ENCODE results near the gene PM20D2. TPM values are rescaled to one million over a fixed set of nuclear protein-coding genes. Genes with fewer than 3 reads are reported as not detected.
A peak's percentile ranks its signal among the peaks of the same experiment; 100 is the strongest.

The PM20D2 gene
- total and polyA plus RNA-seq, 2 donors from 2014 or later, result 5.7 to 14.4 TPM

DNA sequence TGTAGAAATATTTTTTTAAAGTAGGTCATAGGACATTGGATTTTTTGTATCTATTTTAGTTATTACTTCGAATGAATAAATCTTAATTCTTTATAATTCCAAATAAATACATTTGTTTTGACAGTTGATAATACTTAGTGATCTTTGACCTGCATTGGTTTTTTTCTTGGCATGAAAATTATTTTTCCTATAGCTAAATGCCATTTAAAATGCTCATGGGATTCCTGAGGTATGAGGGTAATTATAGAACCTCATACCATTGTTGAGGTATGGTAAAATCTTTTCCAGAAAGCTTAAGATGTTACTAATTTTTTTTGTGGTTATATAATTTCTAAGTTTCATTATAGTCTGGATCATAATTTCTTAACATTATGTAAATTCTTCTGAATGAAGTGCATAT, 8.3 kb downstream of the PM20D2 start:
- intact Hi-C loops (cut with DNase I), result no loop called here
- peaks cover 0 to 2% (median 0%) of the 10 kb centered on the region in 3 donors for H3K36me3 ChIP-seq (ENCODE audit: control insufficient read depth in 2 of 3, insufficient read depth in 3 of 3, low read length in 3 of 3)
- DNase-seq (no peak), FAIRE-seq (no peak)
- H3K9ac ChIP-seq (ENCODE audit: low read length in 3 of 3), result no peak overlapping the region
- H3K4me3 ChIP-seq (ENCODE audit: low read length in 3 of 3), result no peak overlapping the region
- H3K27ac ChIP-seq (ENCODE audit: low read depth in 2 of 2, low read length in 2 of 2), result no peak overlapping the region
- H3K9me3 ChIP-seq (ENCODE audit: control insufficient read depth in 2 of 3, insufficient read depth in 1 of 3, low read length in 3 of 3), result no peaks in the 10 kb centered on the region
- no peaks in the 10 kb centered on the region for H3K4me1 ChIP-seq (ENCODE audit: control insufficient read depth in 2 of 3, insufficient read depth in 2 of 3, low read depth in 1 of 3, low read length in 3 of 3)
- no peaks in the 10 kb centered on the region for H3K27me3 ChIP-seq (ENCODE audit: control insufficient read depth, insufficient read depth, low read length)
- TF ChIP-seq, protein P1, sequence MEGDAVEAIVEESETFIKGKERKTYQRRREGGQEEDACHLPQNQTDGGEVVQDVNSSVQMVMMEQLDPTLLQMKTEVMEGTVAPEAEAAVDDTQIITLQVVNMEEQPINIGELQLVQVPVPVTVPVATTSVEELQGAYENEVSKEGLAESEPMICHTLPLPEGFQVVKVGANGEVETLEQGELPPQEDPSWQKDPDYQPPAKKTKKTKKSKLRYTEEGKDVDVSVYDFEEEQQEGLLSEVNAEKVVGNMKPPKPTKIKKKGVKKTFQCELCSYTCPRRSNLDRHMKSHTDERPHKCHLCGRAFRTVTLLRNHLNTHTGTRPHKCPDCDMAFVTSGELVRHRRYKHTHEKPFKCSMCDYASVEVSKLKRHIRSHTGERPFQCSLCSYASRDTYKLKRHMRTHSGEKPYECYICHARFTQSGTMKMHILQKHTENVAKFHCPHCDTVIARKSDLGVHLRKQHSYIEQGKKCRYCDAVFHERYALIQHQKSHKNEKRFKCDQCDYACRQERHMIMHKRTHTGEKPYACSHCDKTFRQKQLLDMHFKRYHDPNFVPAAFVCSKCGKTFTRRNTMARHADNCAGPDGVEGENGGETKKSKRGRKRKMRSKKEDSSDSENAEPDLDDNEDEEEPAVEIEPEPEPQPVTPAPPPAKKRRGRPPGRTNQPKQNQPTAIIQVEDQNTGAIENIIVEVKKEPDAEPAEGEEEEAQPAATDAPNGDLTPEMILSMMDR (IDR thresholded peaks at IDR 0.05; ENCODE audit: borderline replicate concordance, extremely low read depth, insufficient read depth), result no peak

GRCh38 chr6:89160331-89161092, 14.7 kb downstream of the PM20D2 start:
- H3K36me3 ChIP-seq (ENCODE audit: control insufficient read depth in 2 of 3, insufficient read depth in 3 of 3, low read length in 3 of 3), result peaks cover 0 to 16% (median 0%) of the 10 kb centered on the region in 3 donors
- H3K27ac ChIP-seq (ENCODE audit: low read depth in 2 of 2, low read length in 2 of 2), result peak overlapping the region in 1 of 2 donors; percentile 71
- TF ChIP-seq, protein P1 (IDR thresholded peaks at IDR 0.05; ENCODE audit: borderline replicate concordance, extremely low read depth, insufficient read depth), result no peak
- intact Hi-C loops (cut with DNase I), result no loop called here
- no peak overlapping the region for H3K4me3 ChIP-seq (ENCODE audit: low read length in 3 of 3)
- FAIRE-seq, result no peak
- no peaks in the 10 kb centered on the region for H3K27me3 ChIP-seq (ENCODE audit: control insufficient read depth, insufficient read depth, low read length)
- no peaks in the 10 kb centered on the region for H3K9me3 ChIP-seq (ENCODE audit: control insufficient read depth in 2 of 3, insufficient read depth in 1 of 3, low read length in 3 of 3)
- no peak overlapping the region for H3K9ac ChIP-seq (ENCODE audit: low read length in 3 of 3)
- DNase-seq, result no peak
- H3K4me1 ChIP-seq (ENCODE audit: control insufficient read depth in 2 of 3, insufficient read depth in 2 of 3, low read depth in 1 of 3, low read length in 3 of 3), result peaks cover 0 to 3% (median 0%) of the 10 kb centered on the region in 3 donors

DNA sequence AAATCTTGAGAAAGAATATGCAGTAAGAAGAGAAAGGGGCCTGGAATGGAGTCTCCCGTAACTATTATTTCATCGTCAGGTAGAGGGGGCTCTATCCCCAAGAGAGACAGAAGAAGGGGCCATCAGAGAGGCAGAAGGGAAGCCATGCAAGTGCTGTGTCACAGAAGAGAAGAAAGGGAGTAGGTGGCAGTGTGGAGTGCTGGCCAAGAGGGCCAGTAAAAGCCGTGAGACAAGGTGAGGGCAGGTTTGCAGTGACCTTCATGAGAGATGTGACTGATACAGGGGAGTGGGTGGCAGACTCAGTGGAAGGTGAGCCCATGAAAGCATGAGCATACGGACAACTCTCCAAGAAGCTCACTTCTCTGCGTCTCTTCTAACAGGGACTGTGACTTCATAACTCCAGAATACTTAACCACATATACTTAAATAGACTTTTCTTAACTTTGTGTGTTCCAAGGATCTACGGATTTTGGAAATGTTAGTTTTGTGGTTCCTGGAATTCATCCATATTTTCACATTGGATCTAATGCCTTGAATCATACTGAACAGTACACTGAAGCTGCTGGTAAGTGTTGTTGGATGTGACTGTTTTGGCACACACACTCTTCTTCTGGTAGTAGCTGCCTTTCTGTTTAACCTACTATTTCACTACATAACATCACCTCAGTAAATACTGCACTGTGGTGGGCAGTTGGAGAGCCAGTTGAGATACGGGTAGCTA, 15.6 kb downstream of the PM20D2 start:
- H3K27ac ChIP-seq (ENCODE audit: low read depth in 2 of 2, low read length in 2 of 2), result peak overlapping the region; percentile 71 to 82
- TF ChIP-seq, protein P1 (IDR thresholded peaks at IDR 0.05; ENCODE audit: borderline replicate concordance, extremely low read depth, insufficient read depth), result no peak
- H3K9ac ChIP-seq (ENCODE audit: low read length in 3 of 3), result no peak overlapping the region
- H3K4me1 ChIP-seq (ENCODE audit: control insufficient read depth in 2 of 3, insufficient read depth in 2 of 3, low read depth in 1 of 3, low read length in 3 of 3), result peaks cover 0 to 3% (median 0%) of the 10 kb centered on the region in 3 donors
- no peak overlapping the region for H3K4me3 ChIP-seq (ENCODE audit: low read length in 3 of 3)
- FAIRE-seq (no peak), DNase-seq (no peak)
- H3K27me3 ChIP-seq (ENCODE audit: control insufficient read depth, insufficient read depth, low read length), result no peaks in the 10 kb centered on the region
- H3K9me3 ChIP-seq (ENCODE audit: control insufficient read depth in 2 of 3, insufficient read depth in 1 of 3, low read length in 3 of 3), result no peaks in the 10 kb centered on the region
- intact Hi-C loops (cut with DNase I), result no loop called here
- peaks cover 0 to 16% (median 0%) of the 10 kb centered on the region in 3 donors for H3K36me3 ChIP-seq (ENCODE audit: control insufficient read depth in 2 of 3, insufficient read depth in 3 of 3, low read length in 3 of 3)

All from kidney (tissue), 14 donors.